Liver (tissue), 3 donors: ENCODE measurements around the gene RAB5IF.

ENCODE experiments used
- ATF3 ChIP-seq: IDR thresholded peaks from 2 replicates; pipeline ENCODE4 v1.6.1; 2016; ENCODE audit warnings: antibody characterized with exemption
- EGR1 ChIP-seq, 2 donors: IDR thresholded peaks; 2 replicates each; pipeline ENCODE4 v1.6.1; 2016 to 2018; ENCODE audit warnings: antibody characterized with exemption in 2 of 2, low read depth in 2 of 2
- FOXA1 ChIP-seq: IDR thresholded peaks from 2 replicates; pipeline ENCODE4 v1.6.1; 2016; ENCODE audit warnings: antibody characterized with exemption
- GABPA ChIP-seq, 2 donors: IDR thresholded peaks in 1 of 2; conservative IDR thresholded peaks in 1 of 2; 2 replicates each; pipeline ENCODE4 v1.6.1; 2016; ENCODE audit warnings: antibody characterized with exemption in 2 of 2, mild to moderate bottlenecking in 1 of 2, moderate library complexity in 1 of 2
- HNF4G ChIP-seq: IDR thresholded peaks from 2 replicates; pipeline ENCODE4 v1.6.1; 2016; ENCODE audit warnings: antibody characterized with exemption
- JUND ChIP-seq, 2 donors: IDR thresholded peaks; 2 replicates each; pipeline ENCODE4 v1.6.1; 2016; ENCODE audit warnings: antibody characterized with exemption in 2 of 2
- NR2F2 ChIP-seq: IDR thresholded peaks from 2 replicates; pipeline ENCODE4 v1.6.1; 2016; ENCODE audit warnings: antibody characterized with exemption
- REST ChIP-seq: IDR thresholded peaks from 2 replicates; pipeline ENCODE4 v1.6.1; 2016; ENCODE audit warnings: antibody characterized with exemption, mild to moderate bottlenecking
- TAF1 ChIP-seq: conservative IDR thresholded peaks from 2 replicates; pipeline ENCODE4 v1.6.1; 2016; ENCODE audit warnings: antibody characterized with exemption, mild to moderate bottlenecking
- TF ChIP-seq, protein P1 (sequence below): fragments of 150-350 bp; IDR thresholded peaks from 2 replicates; pipeline ENCODE4 v1.5.1; 2017; ENCODE audit warnings: improper control_type of control experiment, low read depth, low read length; ENCODE audit not compliant: missing input control
- TF ChIP-seq, protein P2 (sequence below): IDR thresholded peaks from 2 replicates; pipeline ENCODE4 v1.6.1; 2016; ENCODE audit warnings: antibody characterized with exemption
- donor health status: healthy.
- donor health status: healthy.

GRCh38 chr20:36620917-36621316 is 15.3 kb downstream of the RAB5IF start:
- TF ChIP-seq, protein P1, sequence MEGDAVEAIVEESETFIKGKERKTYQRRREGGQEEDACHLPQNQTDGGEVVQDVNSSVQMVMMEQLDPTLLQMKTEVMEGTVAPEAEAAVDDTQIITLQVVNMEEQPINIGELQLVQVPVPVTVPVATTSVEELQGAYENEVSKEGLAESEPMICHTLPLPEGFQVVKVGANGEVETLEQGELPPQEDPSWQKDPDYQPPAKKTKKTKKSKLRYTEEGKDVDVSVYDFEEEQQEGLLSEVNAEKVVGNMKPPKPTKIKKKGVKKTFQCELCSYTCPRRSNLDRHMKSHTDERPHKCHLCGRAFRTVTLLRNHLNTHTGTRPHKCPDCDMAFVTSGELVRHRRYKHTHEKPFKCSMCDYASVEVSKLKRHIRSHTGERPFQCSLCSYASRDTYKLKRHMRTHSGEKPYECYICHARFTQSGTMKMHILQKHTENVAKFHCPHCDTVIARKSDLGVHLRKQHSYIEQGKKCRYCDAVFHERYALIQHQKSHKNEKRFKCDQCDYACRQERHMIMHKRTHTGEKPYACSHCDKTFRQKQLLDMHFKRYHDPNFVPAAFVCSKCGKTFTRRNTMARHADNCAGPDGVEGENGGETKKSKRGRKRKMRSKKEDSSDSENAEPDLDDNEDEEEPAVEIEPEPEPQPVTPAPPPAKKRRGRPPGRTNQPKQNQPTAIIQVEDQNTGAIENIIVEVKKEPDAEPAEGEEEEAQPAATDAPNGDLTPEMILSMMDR: no peak
- TF ChIP-seq REST (no peak), JUND (IDR thresholded peaks at IDR 0.05) (no peak), EGR1 (IDR thresholded peaks at IDR 0.05; ENCODE audit: low read depth in 2 of 2) (no peak), ATF3 (no peak), FOXA1 (no peak), GABPA (IDR thresholded peaks at IDR 0.05 in 1 of 2, conservative IDR thresholded peaks at IDR 0.05 in 1 of 2) (no peak), NR2F2 (no peak), HNF4G (no peak), TAF1 (no peak)
- TF ChIP-seq, protein P2, sequence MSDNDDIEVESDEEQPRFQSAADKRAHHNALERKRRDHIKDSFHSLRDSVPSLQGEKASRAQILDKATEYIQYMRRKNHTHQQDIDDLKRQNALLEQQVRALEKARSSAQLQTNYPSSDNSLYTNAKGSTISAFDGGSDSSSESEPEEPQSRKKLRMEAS: no peak
